GM21423 (cell line): Measurements from ENCODE around the gene DTX3.
"Not testable (repeated sequence)": the region's sequence is repeated elsewhere in the genome, so short reads cannot be mapped to it uniquely, and the experiment has no call there.

Experiments used
- ATAC-seq: cut with Tn5 transposase; IDR thresholded peaks from one replicate; pipeline ENCODE4 v1.9.1; 2021; ENCODE audit warnings: mild to moderate bottlenecking, moderate library complexity; ENCODE audit not compliant: unreplicated experiment

Gene DTX3

GRCh38 chr12:57606821-57607220 lies 2.2 kb downstream of the DTX3 start:
- no peak for ATAC-seq

GRCh38 chr12:57607958-57608663 lies 3.5 kb downstream of the DTX3 start:
- no peak for ATAC-seq

GRCh38 chr12:57609101-57609780 lies 4.6 kb downstream of the DTX3 start:
- no peak for ATAC-seq

- ATAC-seq, result no peak
Measured at GRCh38 chr12:57609781-57610553, 5.3 kb downstream of the DTX3 start.

DNA sequence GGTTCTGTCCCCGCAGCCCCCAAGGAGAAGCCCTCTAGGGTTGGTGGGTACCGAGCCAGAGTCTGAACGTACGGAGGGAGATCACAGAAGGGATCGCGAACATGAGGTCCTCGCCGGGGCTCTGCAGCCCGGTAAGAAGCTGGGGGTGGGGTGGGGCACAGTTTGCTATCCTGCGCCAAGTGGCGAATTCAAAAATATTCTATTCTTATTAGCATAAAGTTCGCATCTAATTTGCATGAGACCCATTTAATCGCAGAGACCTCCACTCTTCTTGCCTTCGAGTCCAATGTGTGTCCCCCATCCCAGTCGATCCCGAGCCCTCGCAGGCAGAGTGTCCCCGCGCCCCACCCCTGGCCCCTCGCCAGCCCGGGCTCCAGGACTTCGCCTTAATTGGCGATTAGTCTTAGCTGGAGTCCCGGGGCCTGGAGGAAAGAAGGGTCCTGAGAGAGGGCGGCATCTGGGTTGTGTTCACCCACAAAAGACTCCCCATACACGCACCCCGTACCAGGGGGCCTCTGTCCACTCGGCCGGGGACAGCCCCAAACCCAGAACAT lies 6.0 kb downstream of the DTX3 start:
- no peak for ATAC-seq

DNA sequence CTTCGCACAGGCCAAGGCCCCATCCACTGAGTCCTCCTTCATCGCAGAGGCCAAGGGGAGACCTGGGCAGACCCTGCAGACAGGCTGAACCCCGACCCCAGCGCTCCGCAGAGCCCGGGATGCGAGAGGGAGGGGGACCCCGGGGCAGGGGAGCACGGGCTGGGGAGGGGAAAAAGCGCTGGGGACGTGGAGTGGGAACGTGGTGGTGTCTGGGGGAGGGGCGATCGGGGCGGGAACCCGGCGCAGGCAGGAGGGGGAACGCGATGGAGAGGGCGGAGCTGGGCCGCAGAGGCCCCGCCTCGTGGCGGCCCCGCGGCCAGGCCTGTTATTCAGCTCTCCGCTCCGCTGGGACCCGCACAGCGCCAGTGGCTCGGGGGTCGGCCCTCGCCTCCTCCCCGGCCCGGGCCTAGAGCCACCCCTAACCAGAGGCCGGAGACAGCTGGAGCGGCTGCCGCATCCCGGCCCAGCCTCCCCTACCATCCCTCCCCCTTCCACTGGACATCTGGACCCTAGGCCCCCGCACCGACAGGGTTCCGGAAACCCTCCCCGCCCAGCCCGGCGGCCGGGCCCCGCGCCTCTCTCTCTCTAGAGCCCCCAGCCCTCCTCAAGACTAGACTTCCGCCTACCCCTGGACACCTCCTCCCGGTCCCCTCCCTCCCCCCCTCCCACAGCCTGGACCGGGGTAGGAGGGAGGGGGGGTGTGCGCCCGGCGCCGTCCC lies 6.6 kb downstream of the DTX3 start, which contains the start of gene ARHGEF25:
TSS of gene ARHGEF25 (plus strand) at position 328 of the 719 bp plus-strand sequence. CDS start 460 bp downstream, outside the sequence.
- ATAC-seq, result peak; percentile 44

DNA sequence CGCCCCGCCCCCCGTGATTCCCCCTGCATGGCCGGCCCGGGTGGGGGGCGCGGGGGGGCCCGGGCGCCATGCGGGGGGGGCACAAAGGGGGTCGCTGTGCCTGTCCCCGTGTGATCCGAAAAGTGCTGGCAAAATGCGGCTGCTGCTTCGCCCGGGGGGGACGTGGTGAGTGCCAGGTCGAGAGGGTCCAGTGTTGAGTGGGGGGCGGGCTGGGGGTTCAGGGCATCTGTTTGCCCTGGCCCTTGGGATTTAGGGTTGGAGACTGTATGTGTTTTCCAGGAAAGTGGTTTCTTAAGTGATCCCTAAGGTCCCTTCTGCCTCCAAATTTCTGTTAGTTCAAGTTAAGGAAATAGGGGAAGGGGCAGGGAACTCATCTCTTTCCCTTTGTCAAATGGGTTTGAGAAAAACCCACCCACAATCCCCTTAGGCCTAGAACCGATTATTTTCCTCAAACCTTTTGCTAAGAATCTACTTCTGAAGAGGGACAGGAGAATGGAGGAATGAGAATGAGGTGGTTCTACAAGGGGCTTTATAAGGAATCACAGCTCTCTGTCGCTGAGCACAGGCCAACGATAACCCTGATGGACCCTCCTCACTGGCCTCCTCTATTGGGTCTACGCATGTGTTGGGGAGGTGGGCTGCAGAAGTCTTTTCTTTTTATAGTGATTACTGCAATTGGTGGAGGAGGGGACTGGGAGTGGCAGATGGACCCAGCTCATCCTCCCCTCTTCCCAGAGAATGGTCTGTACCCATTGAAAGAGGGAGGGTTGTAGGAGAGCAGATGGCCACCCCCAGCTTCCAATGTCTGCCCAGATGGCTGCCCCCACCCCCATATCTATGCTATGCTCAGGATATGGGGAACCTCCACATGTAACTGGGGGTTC lies 7.4 kb downstream of the DTX3 start:
- no peak for ATAC-seq

GRCh38 chr12:57612711-57613426 lies 8.2 kb downstream of the DTX3 start:
- ATAC-seq, result no peak

DNA sequence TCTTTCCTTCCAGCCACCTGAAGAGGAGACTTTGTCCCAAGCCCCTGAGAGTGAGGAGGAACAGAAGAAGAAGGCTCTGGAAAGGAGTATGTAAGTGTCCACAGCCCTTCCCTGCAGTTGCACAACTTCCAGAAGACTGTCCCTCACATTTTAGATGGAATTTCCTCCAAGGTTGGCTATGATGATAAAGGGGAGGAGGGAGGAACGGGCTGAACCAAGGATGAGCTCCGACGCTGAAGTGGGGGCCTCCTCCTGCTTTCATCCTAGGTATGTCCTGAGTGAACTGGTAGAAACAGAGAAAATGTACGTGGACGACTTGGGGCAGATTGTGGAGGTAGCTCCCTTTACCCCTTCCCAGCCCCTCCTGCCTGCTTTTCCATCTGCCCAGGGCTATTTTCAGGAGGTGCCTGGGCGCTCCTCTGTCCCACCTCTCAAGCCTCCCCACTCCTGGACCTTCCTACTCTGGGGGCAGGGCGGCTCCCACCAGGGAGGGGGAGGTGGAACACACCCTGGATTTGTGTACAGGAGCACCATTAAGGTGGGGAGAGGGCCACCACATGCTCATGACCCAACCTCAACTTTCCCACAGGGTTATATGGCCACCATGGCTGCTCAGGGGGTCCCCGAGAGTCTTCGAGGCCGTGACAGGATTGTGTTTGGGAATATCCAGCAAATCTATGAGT lies 8.9 kb downstream of the DTX3 start:
- no peak for ATAC-seq

GRCh38 chr12:57614178-57614947 lies 9.7 kb downstream of the DTX3 start:
- peak; percentile 43 for ATAC-seq

GRCh38 chr12:57614948-57615500 lies 10.4 kb downstream of the DTX3 start:
- ATAC-seq, result no peak

- ATAC-seq, result no peak
Measured at GRCh38 chr12:57615637-57616036, 11.0 kb downstream of the DTX3 start.

DNA sequence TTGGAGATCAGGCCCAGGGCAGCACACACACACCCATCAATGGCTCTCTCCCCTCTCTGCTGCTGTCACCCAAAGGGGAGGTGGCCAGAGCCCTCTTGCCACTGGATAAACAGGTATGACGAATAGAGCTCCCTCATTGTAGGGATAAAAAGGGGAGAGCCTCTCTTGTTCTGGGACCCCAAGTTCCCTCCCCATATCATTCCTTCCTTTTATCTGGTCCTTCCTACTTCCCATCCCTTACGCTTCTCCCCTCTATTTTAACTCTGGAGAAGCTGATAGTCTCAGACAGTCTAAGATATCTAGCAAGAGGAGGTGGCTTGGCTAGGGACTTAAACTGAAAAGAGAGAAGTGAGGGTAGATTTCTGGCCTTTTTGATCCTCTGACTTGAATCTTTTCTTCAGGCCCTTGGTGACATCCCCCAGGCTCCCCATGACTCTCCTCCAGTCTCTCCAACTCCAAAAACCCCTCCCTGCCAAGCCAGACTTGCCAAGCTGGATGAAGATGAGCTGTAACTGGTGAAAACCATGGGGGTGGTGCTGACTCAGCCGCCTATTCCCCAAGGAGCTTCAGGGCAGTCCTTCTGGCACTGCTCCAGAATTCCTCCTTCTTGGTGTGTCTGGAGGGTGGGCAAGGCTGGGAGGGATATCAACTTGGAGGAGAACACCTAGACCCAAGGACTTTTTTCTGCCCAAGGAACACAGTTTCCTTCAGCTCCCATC lies 11.9 kb downstream of the DTX3 start:
- ATAC-seq, result no peak

DNA sequence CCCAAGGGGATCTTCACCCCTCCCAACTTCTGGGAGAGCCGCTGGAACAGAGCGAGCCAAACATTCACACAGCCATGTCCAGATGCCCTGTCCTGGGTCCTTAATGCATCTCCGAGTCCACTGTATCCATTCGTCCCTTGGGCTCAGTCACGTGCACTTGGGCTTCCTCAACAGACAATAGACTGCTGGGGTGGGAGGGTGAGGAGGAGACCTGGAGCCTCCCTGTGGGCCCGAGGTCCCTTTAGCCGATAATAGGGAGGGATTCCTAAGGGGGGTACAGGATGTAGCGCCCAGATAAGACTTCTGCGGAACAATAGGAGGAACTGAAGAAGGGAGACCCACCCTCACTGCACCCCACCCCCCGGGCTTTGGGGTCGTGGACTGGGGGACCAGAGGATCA lies 13.3 kb downstream of the DTX3 start:
- no peak for ATAC-seq

DNA sequence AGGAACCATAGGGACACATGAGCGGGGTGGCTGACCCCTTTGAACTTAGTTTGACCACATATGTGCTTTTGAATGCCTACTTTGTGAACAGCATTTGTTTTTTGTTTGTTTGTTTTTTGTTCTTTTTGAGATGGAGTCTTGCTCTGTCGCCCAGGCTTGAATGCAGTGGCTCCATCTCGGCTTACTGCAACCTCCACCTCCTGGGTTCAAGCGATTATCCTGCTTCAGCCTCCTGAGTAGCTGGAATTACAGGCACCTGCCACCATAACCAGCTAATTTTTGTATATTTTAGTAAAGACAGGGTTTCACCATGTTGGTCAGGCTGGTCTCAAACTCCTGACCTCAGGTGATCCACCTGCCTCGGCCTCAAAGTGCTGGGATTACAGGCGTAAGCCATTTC lies 13.8 kb downstream of the DTX3 start:
- ATAC-seq, result not testable (repeated sequence)

DNA sequence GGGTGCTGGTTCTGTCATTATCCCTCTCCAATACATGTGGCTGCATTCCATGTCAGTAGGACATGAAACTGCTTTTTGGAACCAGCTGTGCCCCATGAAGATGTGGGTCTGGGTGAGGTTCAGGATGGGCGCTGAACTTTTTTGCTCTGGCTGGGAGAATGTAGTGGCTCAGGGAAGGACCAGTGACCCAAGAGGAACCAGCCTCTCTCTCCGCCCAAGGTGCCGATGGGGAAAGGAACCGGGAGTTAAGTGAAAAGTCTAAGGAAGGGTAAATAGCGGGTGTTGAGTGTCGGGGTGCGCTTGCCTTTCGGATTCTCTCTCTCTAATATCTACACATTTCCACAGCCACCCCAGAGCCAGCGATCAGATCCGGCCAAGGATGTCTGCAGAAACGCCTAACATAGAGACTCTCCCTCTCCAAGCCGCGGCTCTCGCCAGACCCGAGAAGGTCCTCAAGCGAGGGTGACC lies 14.4 kb downstream of the DTX3 start:
- ATAC-seq, result no peak
